AG04449 (cell line): Measurements from ENCODE around the gene ZNF865.

ENCODE experiments used
- CTCF ChIA-PET: fragments of 350-600 bp; formaldehyde crosslinking; extraction: SDS; loops from one replicate; lab custom pipeline; 2021; ENCODE audit warnings: antibody characterized with exemption; lab: Yijun Ruan, JAX
- POLR2A ChIA-PET: fragments of 400-600, 350-600 bp; formaldehyde crosslinking; extraction: SDS; loops from one replicate; lab custom pipeline; 2020; ENCODE audit warnings: antibody characterized with exemption, inconsistent platforms; lab: Yijun Ruan, JAX
- DNase-seq: peaks from one replicate; pipeline ENCODE4 v3.0.0-alpha.2; 2010; ENCODE audit warnings: low read depth, low spot score
- H3K4me3 ChIP-seq: 2 replicates; pipeline ENCODE4 v1.5.1; 2011; ENCODE audit warnings: low read depth, mild to moderate bottlenecking, control low read depth, low read length
- TF ChIP-seq, protein P1 (sequence below): IDR thresholded peaks from one replicate; pipeline ENCODE4 v1.5.1; 2011; ENCODE audit warnings: mild to moderate bottlenecking, moderate library complexity, low read length, control low read depth, inconsistent platforms; ENCODE audit not compliant: insufficient read depth; ENCODE audit errors: missing control alignments

Gene ZNF865

DNA sequence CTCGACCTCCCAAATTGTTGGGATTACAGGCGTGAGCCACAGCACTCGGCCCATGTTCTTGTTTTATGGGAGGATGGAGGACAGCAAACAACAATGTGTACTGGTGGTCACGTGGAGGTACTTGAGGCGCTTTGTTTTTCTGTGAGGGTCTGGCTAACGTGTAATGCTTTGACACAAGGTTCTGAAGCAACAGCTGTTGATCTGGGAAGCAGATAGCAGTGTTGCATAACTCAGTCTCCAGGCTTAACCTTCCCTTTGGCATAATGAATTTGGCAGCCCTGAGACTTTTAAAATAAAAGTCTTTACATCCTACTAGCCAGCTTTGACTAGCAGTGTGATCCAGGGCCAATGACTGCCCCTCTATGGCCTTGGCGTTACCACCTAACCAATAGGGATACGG lies 28.4 kb downstream of the ZNF865 start:
- POLR2A ChIA-PET, result interaction anchor here (1.9 kb wide), 1 partner anchor 9 kb away, joined by 8 read pairs; the partner anchor contains the start of gene ZNF581
- TF ChIP-seq, protein P1, sequence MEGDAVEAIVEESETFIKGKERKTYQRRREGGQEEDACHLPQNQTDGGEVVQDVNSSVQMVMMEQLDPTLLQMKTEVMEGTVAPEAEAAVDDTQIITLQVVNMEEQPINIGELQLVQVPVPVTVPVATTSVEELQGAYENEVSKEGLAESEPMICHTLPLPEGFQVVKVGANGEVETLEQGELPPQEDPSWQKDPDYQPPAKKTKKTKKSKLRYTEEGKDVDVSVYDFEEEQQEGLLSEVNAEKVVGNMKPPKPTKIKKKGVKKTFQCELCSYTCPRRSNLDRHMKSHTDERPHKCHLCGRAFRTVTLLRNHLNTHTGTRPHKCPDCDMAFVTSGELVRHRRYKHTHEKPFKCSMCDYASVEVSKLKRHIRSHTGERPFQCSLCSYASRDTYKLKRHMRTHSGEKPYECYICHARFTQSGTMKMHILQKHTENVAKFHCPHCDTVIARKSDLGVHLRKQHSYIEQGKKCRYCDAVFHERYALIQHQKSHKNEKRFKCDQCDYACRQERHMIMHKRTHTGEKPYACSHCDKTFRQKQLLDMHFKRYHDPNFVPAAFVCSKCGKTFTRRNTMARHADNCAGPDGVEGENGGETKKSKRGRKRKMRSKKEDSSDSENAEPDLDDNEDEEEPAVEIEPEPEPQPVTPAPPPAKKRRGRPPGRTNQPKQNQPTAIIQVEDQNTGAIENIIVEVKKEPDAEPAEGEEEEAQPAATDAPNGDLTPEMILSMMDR, result no peak
- no peak for DNase-seq
- no peak overlapping the region for H3K4me3 ChIP-seq
- CTCF ChIA-PET, result interaction anchor here (1.0 to 9.1 kb wide), 19 partner anchors 9 to 700 kb away, joined by 3 to 74 read pairs (median 24); partner anchors contain the start of genes CCDC106, NAT14, U2AF2 and ZNF579

GRCh38 chr19:55635334-55635717 lies 29.9 kb downstream of the ZNF865 start:
- peak overlapping the region; percentile 100 for H3K4me3 ChIP-seq
- ChIA-PET POLR2A (interaction anchor here (1.0 kb wide), 1 partner anchor 11 kb away, joined by 4 read pairs; the partner anchor contains the start of gene ZNF784), CTCF (interaction anchor here (1.3 to 9.1 kb wide), 5 partner anchors 11 to 31 kb away, joined by 3 to 74 read pairs (median 29); partner anchors contain the start of genes CCDC106 and ZNF784)
- TF ChIP-seq, protein P1, result no peak
- no peak for DNase-seq

GRCh38 chr19:55635856-55636440 lies 30.5 kb downstream of the ZNF865 start:
- ChIA-PET POLR2A (no interaction called here), CTCF (interaction anchor here (1.3 to 9.1 kb wide), 6 partner anchors 10 to 32 kb away, joined by 3 to 74 read pairs (median 10); partner anchors contain the start of genes CCDC106, ZNF784 and ZNF865)
- no peak for DNase-seq
- TF ChIP-seq, protein P1, result no peak
- peak overlapping the region; percentile 100 for H3K4me3 ChIP-seq

DNA sequence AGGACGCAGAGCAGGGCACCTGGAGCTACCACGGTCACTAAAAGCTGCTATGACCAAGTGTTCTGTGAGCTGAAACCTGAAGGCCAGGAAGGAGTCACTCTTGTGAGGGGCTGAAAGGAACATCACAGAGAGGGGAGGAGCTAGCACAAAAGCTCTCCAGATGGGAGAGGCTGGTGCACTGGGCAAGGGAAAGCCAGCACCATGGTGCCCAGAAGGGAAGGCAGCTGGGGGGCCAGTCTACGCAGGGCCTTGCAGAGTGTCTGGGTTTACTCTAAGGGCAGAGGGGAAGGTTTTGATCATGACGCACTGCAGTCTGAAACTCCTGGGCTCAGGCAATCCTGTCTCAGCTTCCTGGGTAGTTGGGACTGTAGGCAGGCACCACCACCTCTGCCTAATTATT lies 31.3 kb downstream of the ZNF865 start:
- 0 out of 2 replicates have a peak overlapping the region, but pooled peaks have one; percentile 10 for H3K4me3 ChIP-seq
- ChIA-PET POLR2A (interaction anchor here (0.8 to 1.6 kb wide), 2 partner anchors 12 to 506 kb away, joined by 3 to 5 read pairs; partner anchors contain the start of gene ZNF784), CTCF (interaction anchor here (1.1 to 9.1 kb wide), 6 partner anchors 10 to 122 kb away, joined by 4 to 74 read pairs (median 10); partner anchors contain the start of genes CCDC106, ZNF784 and ZNF865)
- no peak for DNase-seq
- TF ChIP-seq, protein P1, result no peak

- CTCF ChIA-PET, result interaction anchor here (0.6 to 9.1 kb wide), 7 partner anchors 12 to 496 kb away, joined by 3 to 74 read pairs (median 6); partner anchors contain the start of genes ZNF784 and ZNF865
- H3K4me3 ChIP-seq, result no peak overlapping the region
- DNase-seq, result no peak
- POLR2A ChIA-PET, result interaction anchor here (0.7 to 1.6 kb wide), 3 partner anchors 9 to 507 kb away, joined by 3 to 5 read pairs (median 3); partner anchors contain the start of gene ZNF784
- TF ChIP-seq, protein P1, result no peak
Observed at GRCh38 chr19:55637534-55637933, 32.1 kb downstream of the ZNF865 start.

DNA sequence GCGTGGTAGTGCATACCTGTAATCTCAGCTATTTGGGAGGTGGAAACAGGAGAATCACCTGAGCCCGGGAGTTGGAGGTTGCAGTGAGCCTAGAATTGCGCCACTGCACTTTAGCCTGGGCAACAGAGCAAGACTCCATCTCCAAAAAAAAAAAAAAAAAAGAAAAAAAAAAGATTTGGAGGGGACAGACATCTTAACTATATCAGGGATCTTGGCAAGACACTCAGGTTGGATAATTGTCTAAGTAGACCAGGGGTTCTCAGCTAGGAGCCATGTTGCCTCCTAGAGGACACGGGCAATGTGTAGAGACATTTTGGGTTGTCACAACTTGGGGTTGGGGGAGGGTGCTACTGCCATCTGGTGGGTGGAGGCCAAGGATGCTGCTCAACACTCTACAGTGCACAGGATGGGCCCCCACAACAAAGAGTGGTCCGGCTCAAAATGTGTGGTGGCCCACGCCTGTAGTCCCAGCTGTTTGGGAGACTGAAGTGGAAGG lies 33.5 kb downstream of the ZNF865 start:
- no peak for DNase-seq

More for the DNA sequence above, 33.5 kb downstream of the ZNF865 start:
- TF ChIP-seq, protein P1, result peak; percentile 30
- CTCF ChIA-PET, result interaction anchor here (1.2 to 9.1 kb wide), 8 partner anchors 7 to 498 kb away, joined by 3 to 74 read pairs (median 5); partner anchors contain the start of genes U2AF2 and ZNF784
- no peak overlapping the region for H3K4me3 ChIP-seq
- POLR2A ChIA-PET, result no interaction called here
